SK-N-MC (cell line): Measurements from ENCODE around the gene MTX3.

Source experiments
- DNase-seq: peaks from one replicate; pipeline ENCODE4 v3.0.0-alpha.2; 2011; ENCODE audit warnings: low read depth, low spot score
- H3K27ac ChIP-seq: fragments of 200-600 bp; sonication (generic); 2 replicates; pipeline ENCODE4 v1.5.1; 2016; ENCODE audit warnings: mixed run types
- H3K36me3 ChIP-seq: fragments of 200-600 bp; sonication (generic); 2 replicates; pipeline ENCODE4 v1.6.1; 2017; ENCODE audit warnings: antibody characterized with exemption, low read length, mixed read lengths; ENCODE audit not compliant: insufficient read depth
- H3K4me3 ChIP-seq: fragments of 200-600 bp; sonication (generic); 2 replicates; pipeline ENCODE4 v1.5.1; 2016
- H3K9ac ChIP-seq: fragments of 200-600 bp; sonication (generic); 2 replicates; pipeline ENCODE4 v1.8.0; 2017; ENCODE audit warnings: mixed run types, mixed read lengths; ENCODE audit not compliant: insufficient read length
- H3K9me3 ChIP-seq: fragments of 200-600 bp; sonication (generic); 2 replicates; pipeline ENCODE4 v1.6.1; 2017; ENCODE audit warnings: low read depth, mild to moderate bottlenecking, antibody characterized with exemption, low read length, moderate library complexity, mixed read lengths
- EZH2 ChIP-seq: fragments of 200-600 bp; sonication (generic); IDR thresholded peaks from one replicate; pipeline ENCODE4 v1.6.1; 2017; ENCODE audit warnings: antibody characterized with exemption
- FOXP2 ChIP-seq: optimal IDR thresholded peaks from 2 replicates; pipeline ENCODE3; 2011; ENCODE audit warnings: mild to moderate bottlenecking, moderate library complexity; ENCODE audit not compliant: insufficient read depth; ENCODE audit errors: extremely low read length, control extremely low read depth
- POLR2AphosphoS5 ChIP-seq: IDR thresholded peaks from 2 replicates; pipeline ENCODE4 v1.6.1; 2012; ENCODE audit warnings: mild to moderate bottlenecking, low read depth, low read length, borderline replicate concordance

MTX3 gene

DNA sequence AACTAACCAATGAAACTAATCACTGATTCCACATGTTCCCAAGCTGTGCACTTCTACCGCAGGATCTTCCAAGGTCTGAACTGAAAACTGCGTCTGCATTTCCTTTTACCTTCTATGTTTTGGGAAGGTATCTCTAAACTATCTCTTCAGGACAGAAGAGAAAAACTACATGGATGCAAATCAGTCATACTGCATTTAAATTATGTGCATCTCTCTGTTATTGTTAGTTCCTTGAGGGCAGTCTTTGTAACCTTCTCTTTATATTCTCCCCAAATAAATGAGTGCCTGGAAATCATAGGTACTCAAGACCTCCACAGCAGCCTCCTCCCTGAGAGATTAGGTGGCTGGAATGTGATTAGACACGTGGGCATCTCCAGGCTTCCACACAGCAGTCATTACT, 17.1 kb downstream of the MTX3 start:
- H3K9ac ChIP-seq, result no peak overlapping the region
- H3K4me3 ChIP-seq, result no peak overlapping the region
- H3K9me3 ChIP-seq, result no peaks in the 10 kb centered on the region
- no peak overlapping the region for H3K27ac ChIP-seq
- no peak for DNase-seq
- peaks cover 26% of the 10 kb centered on the region for H3K36me3 ChIP-seq
- TF ChIP-seq POLR2AphosphoS5 (no peak), EZH2 (no peak), FOXP2 (no peak)

DNA sequence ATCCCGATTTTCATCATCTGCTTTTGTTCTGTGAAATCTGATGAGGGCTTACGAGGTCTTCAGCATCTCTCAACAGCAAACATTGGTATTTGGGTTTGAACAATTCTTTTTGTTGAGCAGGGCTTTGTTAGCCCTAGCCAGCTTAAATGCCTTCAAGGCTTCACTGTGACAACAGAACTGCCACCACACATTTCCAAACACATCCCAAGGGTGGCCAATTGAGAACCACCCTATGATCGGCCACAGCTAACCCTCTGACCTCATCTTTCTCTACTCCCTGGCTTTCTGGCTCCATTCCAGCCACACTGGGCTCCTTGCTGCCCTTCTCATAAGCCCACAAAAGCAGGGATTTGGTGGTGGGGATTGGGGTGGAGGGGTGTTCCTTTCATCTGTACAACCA, 17.6 kb downstream of the MTX3 start:
- no peak overlapping the region for H3K9ac ChIP-seq
- peaks cover 25% of the 10 kb centered on the region for H3K36me3 ChIP-seq
- TF ChIP-seq EZH2 (no peak), POLR2AphosphoS5 (no peak), FOXP2 (no peak)
- H3K27ac ChIP-seq, result no peak overlapping the region
- H3K4me3 ChIP-seq, result no peak overlapping the region
- DNase-seq, result no peak
- no peaks in the 10 kb centered on the region for H3K9me3 ChIP-seq

DNA sequence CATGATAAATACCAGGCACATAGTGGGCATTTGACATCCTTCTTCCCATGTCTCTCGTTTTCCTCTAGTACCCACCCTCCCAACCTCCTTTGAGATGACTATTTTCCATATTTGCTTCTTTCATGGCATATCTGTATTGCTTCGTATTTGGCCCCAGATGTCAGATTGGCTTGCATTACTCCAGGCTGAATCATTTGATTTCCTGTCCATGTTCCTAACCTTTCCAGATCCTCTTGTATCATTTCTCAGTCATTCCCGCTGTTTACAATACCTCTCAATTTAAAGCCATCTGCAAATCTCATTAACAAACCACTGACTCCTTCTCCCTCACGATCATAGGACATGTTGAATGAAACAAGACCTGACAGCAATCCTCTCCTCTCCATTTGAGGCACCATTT, 19.9 kb downstream of the MTX3 start:
- no peak for DNase-seq
- no peak overlapping the region for H3K27ac ChIP-seq
- H3K4me3 ChIP-seq, result no peak overlapping the region
- TF ChIP-seq POLR2AphosphoS5 (no peak), FOXP2 (no peak), EZH2 (no peak)
- H3K9ac ChIP-seq, result no peak overlapping the region
- H3K36me3 ChIP-seq, result peaks cover 8% of the 10 kb centered on the region
- no peaks in the 10 kb centered on the region for H3K9me3 ChIP-seq

DNA sequence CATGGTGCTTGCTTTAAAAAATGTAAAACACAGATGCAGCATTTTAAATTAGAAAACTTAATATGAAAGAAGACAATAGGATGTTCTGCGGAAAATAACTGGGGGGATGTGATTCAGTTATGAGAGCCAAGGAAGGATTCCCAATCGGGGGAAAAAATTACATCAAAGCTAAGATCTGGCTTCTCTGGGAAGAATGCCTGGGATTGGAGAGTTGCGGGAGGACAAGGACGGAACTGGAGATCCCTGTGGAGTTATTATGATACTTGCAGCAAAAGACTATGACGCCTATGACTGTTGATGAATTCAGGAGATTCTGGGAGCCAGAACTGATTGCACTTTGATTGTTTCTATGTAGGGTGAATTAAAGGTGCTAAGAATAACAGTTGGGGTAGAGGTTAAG, 24.6 kb downstream of the MTX3 start:
- H3K4me3 ChIP-seq, result no peak overlapping the region
- H3K9me3 ChIP-seq, result no peaks in the 10 kb centered on the region
- H3K36me3 ChIP-seq, result no peaks in the 10 kb centered on the region
- no peak for DNase-seq
- TF ChIP-seq FOXP2 (no peak), POLR2AphosphoS5 (no peak), EZH2 (no peak)
- H3K27ac ChIP-seq, result no peak overlapping the region
- no peak overlapping the region for H3K9ac ChIP-seq

DNA sequence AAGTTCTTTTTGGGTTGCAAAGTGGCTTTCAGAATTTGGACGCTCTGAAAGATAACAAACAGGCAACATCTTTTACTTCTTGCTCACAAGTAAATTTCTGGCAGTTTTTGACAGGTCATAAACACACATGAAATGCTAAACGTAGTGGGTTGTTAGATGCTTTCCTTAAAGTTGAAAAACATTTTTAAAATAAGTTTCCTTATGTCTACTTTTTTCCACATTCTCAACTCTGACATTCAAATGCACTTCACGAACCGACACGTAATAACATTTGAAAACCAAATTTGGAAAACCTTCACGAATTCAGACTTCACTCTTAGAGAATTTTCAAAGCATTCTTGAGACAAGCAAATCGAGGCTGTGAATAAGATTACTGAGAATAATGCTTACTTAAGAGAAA, 26.9 kb downstream of the MTX3 start:
- H3K27ac ChIP-seq, result no peak overlapping the region
- no peak for DNase-seq
- TF ChIP-seq EZH2 (no peak), FOXP2 (no peak), POLR2AphosphoS5 (no peak)
- H3K9me3 ChIP-seq, result no peaks in the 10 kb centered on the region
- no peak overlapping the region for H3K9ac ChIP-seq
- H3K36me3 ChIP-seq, result no peaks in the 10 kb centered on the region
- H3K4me3 ChIP-seq, result no peak overlapping the region

DNA sequence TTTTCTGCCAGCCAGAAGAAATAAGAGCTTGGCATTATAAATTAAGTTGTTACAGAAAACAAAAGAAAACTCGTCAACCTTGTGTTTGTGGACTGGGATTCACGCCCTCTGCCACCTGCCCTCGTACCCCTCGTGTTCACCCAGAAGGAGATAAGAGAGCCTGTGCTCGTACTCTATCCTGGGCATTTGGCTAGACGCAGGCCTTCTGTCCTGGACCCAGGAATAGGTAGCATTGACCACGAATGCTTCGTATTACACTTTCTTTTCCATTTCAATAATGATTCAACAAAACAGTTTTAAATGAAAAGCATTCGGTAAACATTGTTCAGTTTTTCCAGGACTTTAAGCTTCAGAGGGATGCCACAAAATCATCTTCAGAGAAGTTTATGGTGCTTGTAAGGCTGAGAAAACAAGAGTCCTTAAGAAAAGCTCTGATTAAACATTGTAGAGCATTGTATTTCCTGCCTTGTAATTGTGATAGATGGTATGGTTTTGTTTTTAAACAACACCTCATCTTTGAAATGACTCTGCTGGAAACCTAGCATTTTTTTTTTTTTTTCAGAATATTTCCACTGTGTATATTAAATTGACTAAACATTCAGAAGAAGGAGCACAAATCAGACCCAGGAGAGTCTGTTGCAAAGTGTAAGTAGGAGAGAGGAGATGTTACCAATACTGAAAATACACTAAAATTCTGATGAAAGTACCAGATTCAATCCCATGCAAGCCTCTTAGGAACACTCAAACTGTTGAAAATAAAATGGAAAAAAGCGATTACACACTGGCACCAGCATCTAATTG, 27.6 kb downstream of the MTX3 start:
- H3K4me3 ChIP-seq, result no peak overlapping the region
- no peaks in the 10 kb centered on the region for H3K36me3 ChIP-seq
- H3K27ac ChIP-seq, result no peak overlapping the region
- H3K9ac ChIP-seq, result no peak overlapping the region
- no peaks in the 10 kb centered on the region for H3K9me3 ChIP-seq
- TF ChIP-seq EZH2 (no peak), FOXP2 (no peak), POLR2AphosphoS5 (no peak)
- DNase-seq, result no peak

DNA sequence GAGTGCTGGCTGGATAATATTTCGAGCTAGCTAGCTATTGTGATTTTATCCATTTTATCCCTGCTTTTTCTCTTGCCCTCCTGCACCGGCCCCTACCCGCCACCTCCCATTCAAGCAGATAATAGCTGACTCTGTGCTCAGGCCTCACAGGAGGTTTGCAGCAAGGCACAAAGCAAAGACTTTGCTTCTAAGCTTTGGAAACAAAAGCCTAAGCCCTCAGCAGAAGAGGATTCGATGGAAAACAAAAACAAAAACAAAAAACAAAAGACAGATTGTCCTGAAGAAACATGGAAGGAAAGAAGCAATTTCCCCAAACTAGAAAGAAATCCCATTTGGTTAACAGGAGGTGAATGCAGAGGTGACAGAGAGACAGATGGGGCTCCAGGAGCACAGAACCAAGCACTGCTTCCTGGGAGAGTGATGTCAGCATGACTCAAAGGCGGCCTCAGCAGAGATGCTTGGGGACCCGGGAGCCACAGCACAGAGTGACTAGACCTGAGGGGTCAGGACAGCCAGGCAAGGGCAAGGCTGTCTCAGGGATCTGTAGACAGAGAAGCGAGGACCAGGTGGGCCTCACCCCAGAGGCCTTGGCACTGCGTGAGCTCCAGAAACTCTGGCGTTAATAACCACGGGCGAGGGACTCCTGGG, 28.4 kb downstream of the MTX3 start:
- DNase-seq, result no peak
- TF ChIP-seq EZH2 (no peak), POLR2AphosphoS5 (no peak)
- Histone ChIP-seq H3K27ac (no peak overlapping the region), H3K9ac (no peak overlapping the region), H3K9me3 (no peaks in the 10 kb centered on the region), H3K4me3 (no peak overlapping the region), H3K36me3 (no peaks in the 10 kb centered on the region)

DNA sequence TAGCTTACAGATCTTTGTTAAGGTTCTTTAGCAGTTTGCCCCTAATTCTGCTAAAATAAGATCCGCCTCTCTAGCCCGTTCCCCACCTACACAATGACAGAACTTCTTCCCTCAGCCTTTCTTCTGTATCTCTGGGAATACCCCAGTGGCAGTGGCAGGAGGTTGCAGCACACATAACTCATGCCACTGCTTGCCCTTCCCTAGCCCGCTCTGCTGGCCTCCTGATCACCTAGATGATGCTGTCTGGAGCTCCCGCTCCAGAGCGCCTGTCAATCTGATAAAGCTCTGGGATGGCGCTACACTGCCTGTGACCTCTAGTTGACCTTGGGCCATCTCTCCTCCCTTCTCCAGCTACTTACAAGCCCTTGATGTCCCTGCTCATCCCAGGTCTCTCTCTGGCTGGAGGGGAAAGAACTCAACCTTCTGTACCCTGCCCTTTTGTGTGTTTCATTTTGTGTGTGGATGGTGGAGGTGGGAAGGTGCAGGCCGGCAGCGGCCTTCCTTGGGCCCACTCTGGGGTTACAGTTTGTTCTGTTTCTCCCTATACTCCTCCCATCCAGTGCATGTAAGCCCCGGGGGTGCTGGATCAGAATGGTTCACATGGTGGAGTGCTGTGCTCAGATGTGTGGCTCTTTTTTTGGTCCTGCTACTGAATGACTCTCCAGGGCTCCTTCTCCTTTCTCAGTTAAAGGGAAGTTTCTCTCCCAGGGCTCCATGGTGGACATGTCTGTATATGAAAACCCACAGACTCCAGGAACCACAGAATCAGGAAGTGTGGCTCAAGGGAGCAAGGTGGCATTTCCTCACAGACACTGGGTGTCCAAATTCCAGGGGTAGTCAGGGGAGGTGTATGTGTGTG, 29.1 kb downstream of the MTX3 start:
- Histone ChIP-seq H3K27ac (no peak overlapping the region), H3K9ac (no peak overlapping the region), H3K36me3 (no peaks in the 10 kb centered on the region), H3K9me3 (no peaks in the 10 kb centered on the region), H3K4me3 (no peak overlapping the region)
- no peak for TF ChIP-seq EZH2
- TF ChIP-seq FOXP2, result no peak
- no peak for TF ChIP-seq POLR2AphosphoS5
- no peak for DNase-seq

DNA sequence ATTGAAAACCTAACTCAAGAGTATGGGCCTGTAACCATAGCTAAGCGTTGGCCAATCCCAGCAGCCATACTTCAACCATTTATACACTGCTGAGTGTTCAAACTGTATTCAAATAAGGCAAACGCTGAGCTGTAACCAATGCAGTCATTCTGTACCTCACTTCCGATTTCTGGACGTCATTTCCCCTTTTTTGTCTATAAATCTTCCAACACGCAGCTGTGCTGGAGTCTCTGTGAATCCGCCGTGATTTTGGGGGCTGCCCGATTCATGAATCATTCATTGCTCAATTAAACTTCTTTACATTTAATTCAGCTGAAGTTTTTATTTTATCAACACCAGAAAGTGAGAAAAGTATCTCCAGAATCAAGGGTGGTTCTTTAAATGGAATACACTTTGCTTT, 31.7 kb downstream of the MTX3 start:
- no peak overlapping the region for H3K9ac ChIP-seq
- H3K9me3 ChIP-seq, result no peaks in the 10 kb centered on the region
- H3K36me3 ChIP-seq, result no peaks in the 10 kb centered on the region
- no peak for DNase-seq
- no peak for TF ChIP-seq FOXP2
- TF ChIP-seq EZH2, result no peak
- TF ChIP-seq POLR2AphosphoS5, result no peak
- no peak overlapping the region for H3K27ac ChIP-seq
- H3K4me3 ChIP-seq, result no peak overlapping the region
